ENCODE results near the gene HIVEP3.

HIVEP3 gene

GRCh38 chr1:41525891-41526587 lies 392.7 kb downstream of the HIVEP3 start:
- no peaks in the 10 kb centered on the region for H3K9me2 ChIP-seq (ENCODE audit: low read depth, low read length)
- H3K4me3 ChIP-seq (ENCODE audit: low read depth, low read length, poor library complexity, severe bottlenecking), result no peak overlapping the region
- no peaks in the 10 kb centered on the region for H3K36me3 ChIP-seq (ENCODE audit: insufficient read depth, low read length)
- H3K9ac ChIP-seq (ENCODE audit: low read length), result no peak overlapping the region
- H3K4me1 ChIP-seq (ENCODE audit: insufficient read depth, low read length, severe bottlenecking), result no peaks in the 10 kb centered on the region
- no peaks in the 10 kb centered on the region for H4K20me1 ChIP-seq (ENCODE audit: insufficient read depth, low read length)
- TF ChIP-seq EZH2 (IDR thresholded peaks at IDR 0.05; ENCODE audit: borderline replicate concordance, low read length), result no peak
- TF ChIP-seq, protein P1, sequence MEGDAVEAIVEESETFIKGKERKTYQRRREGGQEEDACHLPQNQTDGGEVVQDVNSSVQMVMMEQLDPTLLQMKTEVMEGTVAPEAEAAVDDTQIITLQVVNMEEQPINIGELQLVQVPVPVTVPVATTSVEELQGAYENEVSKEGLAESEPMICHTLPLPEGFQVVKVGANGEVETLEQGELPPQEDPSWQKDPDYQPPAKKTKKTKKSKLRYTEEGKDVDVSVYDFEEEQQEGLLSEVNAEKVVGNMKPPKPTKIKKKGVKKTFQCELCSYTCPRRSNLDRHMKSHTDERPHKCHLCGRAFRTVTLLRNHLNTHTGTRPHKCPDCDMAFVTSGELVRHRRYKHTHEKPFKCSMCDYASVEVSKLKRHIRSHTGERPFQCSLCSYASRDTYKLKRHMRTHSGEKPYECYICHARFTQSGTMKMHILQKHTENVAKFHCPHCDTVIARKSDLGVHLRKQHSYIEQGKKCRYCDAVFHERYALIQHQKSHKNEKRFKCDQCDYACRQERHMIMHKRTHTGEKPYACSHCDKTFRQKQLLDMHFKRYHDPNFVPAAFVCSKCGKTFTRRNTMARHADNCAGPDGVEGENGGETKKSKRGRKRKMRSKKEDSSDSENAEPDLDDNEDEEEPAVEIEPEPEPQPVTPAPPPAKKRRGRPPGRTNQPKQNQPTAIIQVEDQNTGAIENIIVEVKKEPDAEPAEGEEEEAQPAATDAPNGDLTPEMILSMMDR (IDR thresholded peaks at IDR 0.05; ENCODE audit: low read length), result no peak
- no peaks in the 10 kb centered on the region for H3K79me2 ChIP-seq (ENCODE audit: insufficient read depth, low read length)
- H3K9me3 ChIP-seq (ENCODE audit: low read length), result no peaks in the 10 kb centered on the region
- no peaks in the 10 kb centered on the region for H3F3A ChIP-seq (ENCODE audit: insufficient read depth, low read length)
- no peak overlapping the region for H3K27ac ChIP-seq (ENCODE audit: low read depth, low read length, poor library complexity, severe bottlenecking)
- H3K4me2 ChIP-seq (ENCODE audit: low read length), result no peak overlapping the region
- H3K27me3 ChIP-seq (ENCODE audit: insufficient read depth, low read length), result no peaks in the 10 kb centered on the region
- H2AFZ ChIP-seq (ENCODE audit: low read length), result no peak overlapping the region

DNA sequence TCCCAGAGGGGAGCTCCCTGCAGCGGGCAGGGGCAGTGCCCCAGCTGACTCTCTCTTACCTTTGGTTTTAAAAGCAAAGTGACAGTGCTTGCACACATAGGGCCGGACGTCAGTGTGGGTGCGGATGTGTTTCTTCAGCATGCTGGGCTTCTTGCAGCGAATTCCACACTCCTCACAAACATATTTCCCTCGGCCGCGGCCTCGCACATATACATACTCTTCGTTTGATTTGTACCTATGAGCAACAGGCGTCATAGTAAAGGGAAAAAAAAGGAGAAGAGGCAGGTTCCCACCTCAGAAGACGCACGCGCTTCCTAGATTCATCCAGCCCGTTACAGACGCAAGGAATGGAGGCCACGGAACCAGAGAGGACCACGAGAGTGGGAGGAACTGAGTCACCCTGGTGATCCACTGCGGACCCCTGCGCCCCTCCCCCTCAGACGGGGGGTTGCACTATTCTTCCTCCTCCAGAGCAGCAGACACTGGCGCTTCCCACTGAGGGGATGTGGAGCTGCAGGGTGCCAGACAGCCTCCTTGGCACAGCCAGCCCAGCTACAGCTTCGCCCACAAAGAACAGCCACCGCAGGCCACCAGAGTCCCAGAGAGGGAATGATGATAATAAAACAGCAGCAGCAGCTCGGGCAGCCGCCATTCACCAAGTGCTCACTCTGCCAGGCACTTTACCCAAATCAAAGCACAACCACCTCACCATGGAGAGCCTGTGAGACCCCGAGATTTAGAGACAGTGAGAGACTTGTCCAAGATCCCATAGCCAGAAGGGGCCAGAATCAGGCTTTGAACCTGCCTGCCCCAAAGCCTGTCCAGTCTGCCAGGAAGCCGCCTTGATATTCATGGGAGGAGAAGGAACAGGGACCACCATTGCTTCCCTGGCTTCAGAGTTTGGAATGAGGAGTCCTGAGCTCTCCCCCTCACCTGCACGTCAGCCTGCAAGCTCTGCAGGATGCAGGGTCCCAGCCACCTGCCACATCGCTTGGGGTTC lies 393.7 kb downstream of the HIVEP3 start:
- Histone ChIP-seq H3K27me3 (ENCODE audit: insufficient read depth, low read length) (no peaks in the 10 kb centered on the region), H3K9ac (ENCODE audit: low read length) (no peak overlapping the region), H3K4me2 (ENCODE audit: low read length) (no peak overlapping the region), H4K20me1 (ENCODE audit: insufficient read depth, low read length) (no peaks in the 10 kb centered on the region), H3K36me3 (ENCODE audit: insufficient read depth, low read length) (no peaks in the 10 kb centered on the region), H3K79me2 (ENCODE audit: insufficient read depth, low read length) (no peaks in the 10 kb centered on the region), H3F3A (ENCODE audit: insufficient read depth, low read length) (no peaks in the 10 kb centered on the region), H2AFZ (ENCODE audit: low read length) (no peak overlapping the region), H3K9me2 (ENCODE audit: low read depth, low read length) (no peaks in the 10 kb centered on the region), H3K9me3 (ENCODE audit: low read length) (no peaks in the 10 kb centered on the region), H3K27ac (ENCODE audit: low read depth, low read length, poor library complexity, severe bottlenecking) (no peak overlapping the region), H3K4me3 (ENCODE audit: low read depth, low read length, poor library complexity, severe bottlenecking) (no peak overlapping the region), H3K4me1 (ENCODE audit: insufficient read depth, low read length, severe bottlenecking) (no peaks in the 10 kb centered on the region)
- TF ChIP-seq, protein P1 (IDR thresholded peaks at IDR 0.05; ENCODE audit: low read length), result no peak
- no peak for TF ChIP-seq EZH2 (IDR thresholded peaks at IDR 0.05; ENCODE audit: borderline replicate concordance, low read length)

DNA sequence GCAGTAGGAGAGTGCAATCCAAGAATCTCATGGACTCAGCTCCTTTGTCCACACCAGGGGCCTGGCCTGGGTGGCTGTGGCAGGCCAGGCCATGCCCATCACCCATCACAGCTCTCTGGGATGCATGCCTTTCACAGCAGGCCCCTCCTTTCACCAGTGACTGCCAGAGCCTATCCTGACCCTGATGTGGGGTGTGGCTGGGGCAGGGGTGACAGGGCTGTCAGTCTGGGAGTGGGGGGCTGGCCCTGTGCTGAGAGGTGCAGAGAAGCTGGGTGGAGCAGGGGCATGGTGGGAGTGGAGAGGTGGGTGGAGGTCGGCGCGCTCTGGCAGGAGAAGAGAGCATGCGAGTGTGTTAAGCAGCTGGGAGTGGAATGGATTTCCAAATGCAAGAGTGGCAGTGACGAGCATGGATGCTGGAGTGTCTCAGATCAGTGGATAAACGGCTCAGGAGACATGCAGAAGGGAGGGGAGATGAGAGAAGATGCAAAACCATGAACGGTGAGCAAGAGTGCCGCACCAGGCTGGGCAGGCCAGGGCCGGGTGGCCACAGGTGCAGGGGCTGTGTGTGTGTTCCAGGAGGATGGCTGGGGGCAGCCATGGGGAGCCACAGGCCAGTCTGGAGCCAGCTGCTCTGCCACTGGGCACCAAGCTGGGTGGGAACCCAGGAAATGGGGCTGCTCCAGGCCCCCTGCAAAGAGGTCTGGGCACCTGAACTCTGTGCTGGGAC lies 394.6 kb downstream of the HIVEP3 start:
- no peak overlapping the region for H3K27ac ChIP-seq (ENCODE audit: low read depth, low read length, poor library complexity, severe bottlenecking)
- no peaks in the 10 kb centered on the region for H3K36me3 ChIP-seq (ENCODE audit: insufficient read depth, low read length)
- TF ChIP-seq, protein P1 (IDR thresholded peaks at IDR 0.05; ENCODE audit: low read length), result no peak
- TF ChIP-seq EZH2 (IDR thresholded peaks at IDR 0.05; ENCODE audit: borderline replicate concordance, low read length), result no peak
- H3K9me2 ChIP-seq (ENCODE audit: low read depth, low read length), result no peaks in the 10 kb centered on the region
- no peak overlapping the region for H3K9ac ChIP-seq (ENCODE audit: low read length)
- no peaks in the 10 kb centered on the region for H3F3A ChIP-seq (ENCODE audit: insufficient read depth, low read length)
- H3K79me2 ChIP-seq (ENCODE audit: insufficient read depth, low read length), result no peaks in the 10 kb centered on the region
- H3K27me3 ChIP-seq (ENCODE audit: insufficient read depth, low read length), result no peaks in the 10 kb centered on the region
- H3K4me1 ChIP-seq (ENCODE audit: insufficient read depth, low read length, severe bottlenecking), result peaks cover under 1% of the 10 kb centered on the region
- no peaks in the 10 kb centered on the region for H4K20me1 ChIP-seq (ENCODE audit: insufficient read depth, low read length)
- H3K9me3 ChIP-seq (ENCODE audit: low read length), result no peaks in the 10 kb centered on the region
- H2AFZ ChIP-seq (ENCODE audit: low read length), result no peak overlapping the region
- H3K4me3 ChIP-seq (ENCODE audit: low read depth, low read length, poor library complexity, severe bottlenecking), result no peak overlapping the region
- no peak overlapping the region for H3K4me2 ChIP-seq (ENCODE audit: low read length)

Measured in OCI-LY1 (cell line).